Peyer's patch (tissue), 4 donors: ENCODE measurements around the gene XKR7. TPM values are rescaled to one million over a fixed set of nuclear protein-coding genes. Genes with fewer than 3 reads are reported as not detected.

Source experiments
- DNase-seq, 3 donors: peaks; one replicate each; pipeline ENCODE4 v3.0.0-alpha.2; 2017 to 2019
- H3K27ac ChIP-seq, 4 donors: fragments of 200-600 bp; sonication (generic); one replicate each; pipeline ENCODE4 v1.5.1; 2016 to 2019
- H3K27me3 ChIP-seq, 2 donors: fragments of 200-600 bp; sonication (generic); one replicate each; pipeline ENCODE4 v1.5.1; 2019
- H3K36me3 ChIP-seq, 3 donors: fragments of 200-600 bp; sonication (generic); one replicate each; pipeline ENCODE4 v1.5.1; 2016 to 2019
- H3K4me1 ChIP-seq, 4 donors: fragments of 200-600 bp; sonication (generic); one replicate each; pipeline ENCODE4 v1.5.1; 2016 to 2019
- H3K4me3 ChIP-seq, 4 donors: fragments of 200-600 bp; sonication (generic); 1 replicate in 3 of 4; 2 replicates in 1 of 4; pipeline ENCODE4 v1.5.1; 2016 to 2019; ENCODE audit warnings: mild to moderate bottlenecking in 1 of 4
- H3K9me3 ChIP-seq, 4 donors: fragments of 200-600 bp; sonication (generic); one replicate each; pipeline ENCODE4 v1.5.1; 2016 to 2019; ENCODE audit warnings: mild to moderate bottlenecking in 1 of 4
- POLR2A ChIP-seq, 2 donors: fragments of 450-650 bp; IDR thresholded peaks; one replicate each; pipeline ENCODE4 v1.5.1; 2017; ENCODE audit warnings: antibody characterized with exemption in 2 of 2, mild to moderate bottlenecking in 2 of 2, moderate library complexity in 2 of 2
- total RNA-seq, 4 donors: library from RNA; depleted of rRNA; stranded (reverse); fragments of >200 nt; gene quantifications; one replicate each; pipeline ENCODE4 v1.1.0, GENCODE V29; 2016
- TF ChIP-seq, protein P1 (sequence below), 6 experiments: fragments of 450-650 bp in 4 of 6; fragments of 200-600 bp in 2 of 6; sonication (generic) in 1 of 6; IDR thresholded peaks; one replicate each; pipeline ENCODE4 v1.5.1; 2017 to 2019; ENCODE audit warnings: antibody characterized with exemption in 6 of 6, mild to moderate bottlenecking in 3 of 6, moderate library complexity in 1 of 6

Gene XKR7
- total RNA-seq, 4 donors from 2014 or later = 0.38 TPM; not detected in 3

- Histone ChIP-seq H3K9me3 (no peaks in the 10 kb centered on the region), H3K4me1 (peaks cover 0 to 14% (median 0%) of the 10 kb centered on the region in 4 donors), H3K27ac (peak within 1 kb of the TSS; percentile 54 to 85 (median 70)), H3K36me3 (peaks cover 0 to 31% (median 0%) of the 10 kb centered on the region in 3 donors), H3K27me3 (no peaks in the 10 kb centered on the region), H3K4me3 (peak within 1 kb of the TSS; percentile 61 to 90 (median 73))
- DNase-seq = peak; percentile 91 to 98 (median 97)
- TF ChIP-seq, protein P1, sequence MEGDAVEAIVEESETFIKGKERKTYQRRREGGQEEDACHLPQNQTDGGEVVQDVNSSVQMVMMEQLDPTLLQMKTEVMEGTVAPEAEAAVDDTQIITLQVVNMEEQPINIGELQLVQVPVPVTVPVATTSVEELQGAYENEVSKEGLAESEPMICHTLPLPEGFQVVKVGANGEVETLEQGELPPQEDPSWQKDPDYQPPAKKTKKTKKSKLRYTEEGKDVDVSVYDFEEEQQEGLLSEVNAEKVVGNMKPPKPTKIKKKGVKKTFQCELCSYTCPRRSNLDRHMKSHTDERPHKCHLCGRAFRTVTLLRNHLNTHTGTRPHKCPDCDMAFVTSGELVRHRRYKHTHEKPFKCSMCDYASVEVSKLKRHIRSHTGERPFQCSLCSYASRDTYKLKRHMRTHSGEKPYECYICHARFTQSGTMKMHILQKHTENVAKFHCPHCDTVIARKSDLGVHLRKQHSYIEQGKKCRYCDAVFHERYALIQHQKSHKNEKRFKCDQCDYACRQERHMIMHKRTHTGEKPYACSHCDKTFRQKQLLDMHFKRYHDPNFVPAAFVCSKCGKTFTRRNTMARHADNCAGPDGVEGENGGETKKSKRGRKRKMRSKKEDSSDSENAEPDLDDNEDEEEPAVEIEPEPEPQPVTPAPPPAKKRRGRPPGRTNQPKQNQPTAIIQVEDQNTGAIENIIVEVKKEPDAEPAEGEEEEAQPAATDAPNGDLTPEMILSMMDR (IDR thresholded peaks at IDR 0.05) = peak; percentile 90 to 97 (median 94)
- TF ChIP-seq POLR2A (IDR thresholded peaks at IDR 0.05) = peak; percentile 47 to 56
These were observed 16.2 kb upstream of the XKR7 start, which contains the start of gene PDRG1 for GRCh38 chr20:31951530-31952453. PDRG1 (minus strand) TSS chr20:31952046; CDS start chr20:31951961, 85 bp downstream.

DNA sequence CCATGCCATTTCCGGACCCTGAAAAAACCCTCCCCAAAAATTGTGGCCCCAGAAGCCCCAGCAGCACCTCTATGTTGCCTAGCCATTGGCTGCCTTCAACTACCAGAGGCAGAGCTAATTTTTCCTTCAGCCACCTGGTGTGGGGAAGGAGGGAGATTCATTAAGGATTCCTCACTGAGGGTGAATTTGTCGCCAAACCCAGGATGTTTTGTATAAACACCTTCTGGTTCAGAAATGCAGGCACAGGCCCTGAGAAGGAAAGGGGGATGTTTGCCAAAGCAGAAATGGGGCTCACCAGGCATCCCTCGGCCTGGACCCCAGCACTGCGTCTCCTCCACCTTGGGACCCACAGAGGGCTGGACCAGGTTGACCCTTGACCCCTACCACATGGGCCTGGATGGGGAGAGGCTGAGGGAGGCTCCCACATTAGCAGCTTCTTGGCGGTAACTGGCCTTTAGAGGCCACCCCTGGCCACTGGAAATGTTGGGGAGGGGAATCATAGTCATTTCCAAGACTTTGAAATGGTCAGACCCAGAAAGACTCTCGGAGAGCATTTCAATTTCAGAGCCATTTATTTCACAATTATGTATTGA lies 14.3 kb upstream of the XKR7 start:
- H3K36me3 ChIP-seq = peaks cover 0 to 12% (median 0%) of the 10 kb centered on the region in 3 donors
- no peaks in the 10 kb centered on the region for H3K9me3 ChIP-seq
- no peaks in the 10 kb centered on the region for H3K27me3 ChIP-seq
- no peak overlapping the region for H3K4me3 ChIP-seq
- peaks cover 0 to 14% (median 0%) of the 10 kb centered on the region in 4 donors for H3K4me1 ChIP-seq
- no peak for DNase-seq
- H3K27ac ChIP-seq = no peak overlapping the region
- TF ChIP-seq, protein P1 (IDR thresholded peaks at IDR 0.05) = no peak
- no peak for TF ChIP-seq POLR2A (IDR thresholded peaks at IDR 0.05)

DNA sequence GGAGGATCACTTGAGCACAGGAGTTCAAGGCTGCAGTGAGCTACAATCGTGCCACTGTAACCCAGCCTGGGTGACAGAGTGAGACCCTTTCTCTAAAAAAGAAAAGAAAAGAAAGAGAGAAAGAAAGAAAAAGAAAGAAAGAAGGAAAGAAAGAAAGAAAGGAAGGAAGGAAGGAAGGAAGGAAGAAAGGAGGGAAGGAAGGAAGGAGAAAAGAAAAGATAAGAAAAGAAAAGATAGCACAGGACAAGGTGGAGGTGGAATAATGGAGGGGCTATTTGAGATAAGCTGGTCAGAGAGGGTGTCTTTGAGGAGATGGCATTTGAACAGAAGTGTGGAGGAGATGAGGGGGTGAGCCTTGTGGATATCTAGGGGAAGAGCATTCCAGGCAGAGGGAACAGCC lies 13.5 kb upstream of the XKR7 start:
- Histone ChIP-seq H3K36me3 (peaks cover 0 to 5% (median 0%) of the 10 kb centered on the region in 3 donors), H3K27ac (no peak overlapping the region), H3K27me3 (no peaks in the 10 kb centered on the region), H3K9me3 (no peaks in the 10 kb centered on the region), H3K4me1 (peaks cover 0 to 14% (median 0%) of the 10 kb centered on the region in 4 donors), H3K4me3 (no peak overlapping the region)
- DNase-seq = no peak
- TF ChIP-seq POLR2A (IDR thresholded peaks at IDR 0.05) = no peak
- TF ChIP-seq, protein P1 (IDR thresholded peaks at IDR 0.05) = no peak

GRCh38 chr20:31956556-31957526 lies 11.1 kb upstream of the XKR7 start:
- no peak overlapping the region for H3K27ac ChIP-seq
- no peak overlapping the region for H3K4me3 ChIP-seq
- H3K27me3 ChIP-seq = no peaks in the 10 kb centered on the region
- H3K36me3 ChIP-seq = no peaks in the 10 kb centered on the region
- no peaks in the 10 kb centered on the region for H3K9me3 ChIP-seq
- DNase-seq = no peak
- no peaks in the 10 kb centered on the region for H3K4me1 ChIP-seq
- TF ChIP-seq, protein P1 (IDR thresholded peaks at IDR 0.05) = no peak
- no peak for TF ChIP-seq POLR2A (IDR thresholded peaks at IDR 0.05)

- Histone ChIP-seq H3K4me3 (no peak overlapping the region), H3K27me3 (peaks cover 0 to 5% of the 10 kb centered on the region in 2 donors)
These were observed 5.2 kb upstream of the XKR7 start for GRCh38 chr20:31962761-31963160.

More at GRCh38 chr20:31962761-31963160, 5.2 kb upstream of the XKR7 start:
- no peak for DNase-seq
- peaks cover 0 to 1% (median 0%) of the 10 kb centered on the region in 4 donors for H3K4me1 ChIP-seq
- TF ChIP-seq, protein P1 (IDR thresholded peaks at IDR 0.05) = no peak
- no peak for TF ChIP-seq POLR2A (IDR thresholded peaks at IDR 0.05)
- H3K27ac ChIP-seq = no peak overlapping the region
- H3K36me3 ChIP-seq = no peaks in the 10 kb centered on the region
- no peaks in the 10 kb centered on the region for H3K9me3 ChIP-seq
